Tongue (tissue), 2 donors: ENCODE data around the gene SCUBE1. TPM values are rescaled to one million over a fixed set of nuclear protein-coding genes. Genes with fewer than 3 reads are reported as not detected.

Experiments used
- DNase-seq: peaks from one replicate; pipeline ENCODE4 v3.0.0-alpha.2; 2015
- total RNA-seq: library from RNA; depleted of rRNA; stranded (reverse); fragments of >200 nt; gene quantifications from one replicate; pipeline ENCODE4 v1.2.3, GENCODE V29; 2014

The SCUBE1 gene
- total RNA-seq, 1 donor from 2014 or later: 0.41 TPM

DNA sequence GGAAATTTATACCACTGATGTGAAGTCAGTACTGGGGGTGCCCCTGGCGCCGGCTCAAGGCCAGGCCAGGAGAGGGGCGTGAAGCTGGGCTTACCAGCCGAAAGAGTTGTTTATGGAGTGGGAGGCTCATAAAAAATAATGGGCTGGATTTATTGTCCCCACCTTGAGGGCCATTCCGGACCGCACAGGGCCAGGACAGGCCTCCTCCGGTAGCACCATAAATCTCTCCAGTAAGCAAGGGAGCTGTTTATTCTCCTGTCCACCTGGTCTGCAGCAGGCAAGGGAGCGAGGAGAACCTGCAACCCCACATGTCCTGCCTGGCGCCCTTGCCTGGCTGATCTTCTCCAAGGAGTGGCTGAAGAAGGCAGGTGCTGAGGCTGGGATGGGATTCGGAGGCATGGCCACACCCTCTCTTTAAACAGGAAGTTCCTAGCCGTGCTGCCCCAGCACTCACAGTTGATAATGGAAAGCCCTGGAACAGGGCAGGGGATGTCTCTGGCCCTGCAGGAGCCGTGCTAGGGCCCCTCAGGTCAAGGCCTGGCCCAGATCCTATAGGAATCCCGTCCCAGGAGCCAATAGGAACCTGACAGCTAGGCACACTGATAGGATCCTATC lies 65.1 kb downstream of the SCUBE1 start:
- no peak for DNase-seq

DNA sequence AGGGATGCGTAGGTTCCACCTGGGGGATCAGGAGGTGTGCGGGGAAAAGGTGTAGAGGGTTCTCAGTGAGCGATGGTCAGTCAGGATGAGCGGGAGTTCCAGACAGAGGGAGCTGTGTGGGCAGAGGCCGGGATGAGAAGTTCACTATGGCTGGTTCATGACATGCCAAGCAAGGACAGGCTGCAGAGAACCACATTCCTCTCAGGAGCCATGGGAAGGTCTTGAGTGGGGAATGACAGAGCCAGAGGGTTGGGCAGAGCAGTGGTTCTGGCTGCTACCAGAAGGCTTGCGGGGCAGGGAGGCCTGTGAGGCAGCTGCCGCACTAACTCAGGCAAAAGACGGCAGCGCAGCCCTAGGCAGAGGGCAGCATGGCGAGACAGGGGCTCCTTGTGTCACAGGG lies 66.1 kb downstream of the SCUBE1 start:
- no peak for DNase-seq

DNA sequence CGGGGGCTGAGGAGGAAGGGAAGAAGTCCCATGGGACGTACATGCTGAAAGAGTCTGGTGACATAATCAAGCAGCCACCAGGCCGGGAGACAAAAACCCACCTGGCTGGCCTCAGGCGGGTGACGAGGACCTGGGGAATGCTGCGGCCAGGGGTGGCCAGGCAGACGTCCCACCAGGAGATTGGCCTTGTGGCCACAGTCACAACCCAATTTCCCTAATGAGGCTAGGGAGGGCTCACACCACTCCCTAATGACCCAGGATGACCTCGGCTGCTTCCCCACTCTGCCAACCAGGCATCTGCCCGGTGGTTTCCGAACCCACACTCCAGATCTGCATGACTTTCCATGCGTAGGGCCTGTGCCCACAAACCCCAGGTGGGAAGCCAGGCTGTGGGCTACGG lies 66.9 kb downstream of the SCUBE1 start:
- DNase-seq: no peak

DNA sequence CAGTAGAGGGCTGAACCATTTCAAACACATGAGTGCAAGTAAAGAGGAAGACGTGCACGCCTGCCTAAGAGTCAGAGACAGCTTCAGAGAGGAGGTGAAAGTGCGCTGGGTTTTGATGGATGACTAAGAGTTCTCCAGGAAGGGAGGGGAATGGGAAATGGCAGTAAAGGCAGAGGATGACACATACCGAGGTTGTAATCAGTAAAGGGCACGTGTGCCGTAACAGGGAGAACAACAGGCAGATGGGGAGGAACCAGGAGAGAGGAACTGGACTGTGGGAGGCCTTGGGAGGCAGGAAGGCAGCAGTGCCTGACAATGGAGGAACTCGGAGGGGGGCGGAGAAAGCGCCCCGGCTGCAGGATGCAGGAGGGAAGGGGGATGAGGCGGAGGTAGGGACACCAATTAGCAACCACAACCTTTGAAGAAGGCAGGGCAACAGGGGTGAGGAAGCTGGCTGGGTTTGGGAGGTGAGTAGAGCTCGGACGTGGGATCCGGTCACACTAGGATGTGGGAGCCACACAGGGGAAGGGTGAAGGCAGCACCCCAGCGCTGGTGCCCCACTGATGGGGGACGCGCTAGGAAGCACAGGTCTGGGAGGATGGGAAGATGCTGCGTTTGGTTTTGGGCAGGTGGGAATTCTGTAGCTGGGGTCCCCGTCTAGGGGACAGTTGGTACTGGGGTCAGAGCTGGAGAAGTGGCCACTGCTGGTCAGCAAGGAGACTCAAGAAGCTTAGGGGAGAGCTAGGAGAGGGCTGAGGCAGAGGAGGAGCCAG lies 67.4 kb downstream of the SCUBE1 start:
- no peak for DNase-seq

DNA sequence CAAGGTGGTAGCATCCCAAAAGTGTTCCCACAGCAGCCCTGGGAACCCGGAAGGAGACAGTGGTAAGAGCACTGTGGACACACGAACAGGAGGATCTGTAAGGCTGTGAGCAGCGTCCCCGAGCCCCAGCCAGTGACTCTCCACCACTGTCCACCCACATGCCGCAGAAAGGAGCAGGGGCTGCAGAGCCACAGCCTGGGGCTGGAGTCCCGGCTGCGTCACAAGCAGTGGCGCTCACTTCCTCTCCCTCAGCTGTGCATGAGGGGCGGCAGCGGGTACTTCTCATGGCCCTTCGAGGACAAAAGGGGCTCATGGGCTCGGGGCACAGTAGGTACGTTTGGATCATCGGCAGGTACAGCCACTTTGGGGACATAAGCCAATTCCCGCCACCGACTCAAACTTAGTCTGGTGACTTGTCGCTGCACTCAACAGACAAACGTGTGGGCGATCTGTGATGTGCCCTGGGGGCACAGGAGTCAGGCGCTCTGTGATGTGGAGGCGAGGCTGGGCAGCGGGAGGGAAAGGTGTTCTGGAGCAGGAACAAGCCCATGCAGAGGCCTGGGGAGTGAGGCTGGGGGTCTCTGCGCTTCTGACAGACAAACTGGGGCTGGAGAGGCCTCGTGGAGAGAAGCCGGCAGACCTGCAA lies 68.5 kb downstream of the SCUBE1 start:
- DNase-seq: no peak

DNA sequence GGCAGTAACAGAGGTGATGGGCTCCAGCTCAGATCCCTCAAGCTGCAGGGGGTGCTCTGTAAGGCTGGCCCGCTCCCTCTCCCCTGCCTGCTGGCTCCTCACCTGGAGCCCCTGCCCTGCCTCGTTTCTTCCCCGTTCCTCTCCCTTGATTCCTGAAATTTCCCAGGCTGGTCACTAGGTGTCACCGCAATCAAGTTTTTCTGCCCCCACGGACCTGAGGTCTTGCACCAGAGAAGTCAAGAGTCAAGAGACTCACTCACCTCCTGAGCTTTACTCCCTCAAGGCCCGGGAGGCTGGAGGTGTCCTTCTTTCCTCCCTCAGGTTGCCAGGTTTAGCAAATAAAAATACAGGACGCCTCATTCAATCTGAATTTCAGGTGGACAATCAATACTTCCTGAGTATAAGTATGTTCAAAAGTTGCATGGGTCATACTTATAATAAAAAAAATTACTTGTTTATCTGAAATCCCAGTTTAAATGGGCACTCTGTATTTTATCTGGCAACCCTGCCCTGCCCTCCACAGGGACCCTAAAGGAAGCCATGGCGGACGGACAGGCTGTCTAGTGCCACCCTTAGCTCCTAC lies 69.2 kb downstream of the SCUBE1 start:
- DNase-seq: peak; percentile 81

DNA sequence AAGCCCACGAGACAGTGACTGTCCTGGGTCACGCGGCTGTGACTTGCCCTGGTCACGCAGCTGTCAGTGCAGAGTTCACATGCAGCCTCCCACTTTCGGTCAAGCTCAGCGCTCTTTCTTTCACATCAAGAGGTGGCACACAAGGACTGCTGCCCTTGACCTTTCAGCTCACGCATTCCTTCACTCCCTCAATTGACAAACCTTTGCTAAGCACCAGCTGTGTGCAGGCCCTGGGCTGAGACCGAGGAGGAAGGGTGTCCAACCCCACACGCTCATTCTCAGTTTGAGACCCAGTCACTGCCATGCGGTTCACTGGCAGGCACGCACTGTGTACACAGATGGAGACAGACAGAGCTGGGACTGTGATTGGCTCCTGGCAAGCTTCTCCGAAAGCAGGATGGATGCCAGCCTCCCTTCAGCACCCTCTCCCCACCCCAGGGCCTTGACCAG lies 70.3 kb downstream of the SCUBE1 start:
- DNase-seq: no peak

DNA sequence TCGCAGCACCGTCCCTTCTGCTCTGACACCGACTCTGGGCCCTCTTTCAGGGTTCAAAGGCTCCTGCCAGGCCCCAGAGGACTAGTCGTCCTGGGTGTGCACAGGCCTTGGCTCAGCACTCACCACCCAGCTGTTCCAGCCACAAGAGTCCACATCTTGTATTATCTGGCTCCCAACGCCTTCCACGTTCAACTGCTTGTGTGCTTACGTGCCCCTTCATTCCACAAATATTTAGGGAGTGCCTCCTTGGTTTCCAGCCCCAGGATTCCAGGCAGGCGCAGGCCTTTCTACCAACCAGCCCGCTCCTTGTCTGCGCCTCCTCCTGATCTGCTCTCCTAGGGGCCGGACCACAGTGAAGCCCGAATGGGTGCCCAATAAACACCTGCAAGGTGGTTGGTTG lies 70.9 kb downstream of the SCUBE1 start:
- no peak for DNase-seq

DNA sequence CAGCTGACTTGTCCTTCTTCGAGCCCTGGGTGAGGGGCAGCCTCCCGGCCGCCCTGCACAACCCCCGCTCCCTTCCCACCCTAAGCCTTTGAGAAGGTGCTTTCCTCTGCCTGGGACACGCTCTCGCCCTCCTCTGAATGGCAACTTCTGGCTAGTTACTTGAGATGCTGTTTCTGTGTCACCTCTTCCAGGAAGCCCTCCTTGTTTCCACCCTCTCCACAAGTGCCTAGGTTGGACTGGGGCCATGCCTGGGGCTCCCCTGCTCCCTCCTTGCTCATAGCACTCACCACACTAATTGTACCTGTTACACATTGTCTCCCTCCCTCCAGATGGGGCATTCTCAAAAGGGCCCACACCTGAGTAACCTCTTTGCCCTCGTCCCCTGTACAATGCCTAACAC lies 72.2 kb downstream of the SCUBE1 start:
- DNase-seq: no peak

DNA sequence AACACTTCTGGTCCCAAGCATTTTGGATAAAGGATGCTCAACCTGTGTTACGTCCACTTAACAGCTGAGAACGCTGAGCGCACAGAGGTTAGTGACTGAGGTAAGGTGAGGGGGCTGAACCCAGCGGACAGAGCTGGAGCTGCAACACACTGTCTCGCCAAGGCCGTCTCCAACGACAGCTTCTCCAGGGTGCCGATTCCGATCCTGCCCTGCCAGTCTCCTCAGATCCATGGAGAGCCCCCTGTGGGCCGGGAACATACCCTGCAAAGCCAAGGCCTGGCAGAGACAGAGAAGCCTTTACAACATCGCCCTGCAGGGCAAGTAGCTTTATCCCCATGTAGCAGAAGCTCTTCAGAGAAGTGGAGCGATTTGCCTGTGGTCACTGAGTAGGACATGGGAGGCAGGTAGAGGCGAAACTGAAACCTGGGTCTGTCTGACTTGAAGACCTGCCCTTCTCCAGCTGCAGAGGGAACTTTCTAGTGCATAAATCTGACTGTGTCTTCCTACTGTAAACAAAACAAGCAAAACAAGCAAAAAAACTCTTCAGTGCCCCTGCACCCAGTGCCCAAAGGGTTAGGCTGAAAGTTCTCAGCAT lies 72.8 kb downstream of the SCUBE1 start:
- DNase-seq: no peak

DNA sequence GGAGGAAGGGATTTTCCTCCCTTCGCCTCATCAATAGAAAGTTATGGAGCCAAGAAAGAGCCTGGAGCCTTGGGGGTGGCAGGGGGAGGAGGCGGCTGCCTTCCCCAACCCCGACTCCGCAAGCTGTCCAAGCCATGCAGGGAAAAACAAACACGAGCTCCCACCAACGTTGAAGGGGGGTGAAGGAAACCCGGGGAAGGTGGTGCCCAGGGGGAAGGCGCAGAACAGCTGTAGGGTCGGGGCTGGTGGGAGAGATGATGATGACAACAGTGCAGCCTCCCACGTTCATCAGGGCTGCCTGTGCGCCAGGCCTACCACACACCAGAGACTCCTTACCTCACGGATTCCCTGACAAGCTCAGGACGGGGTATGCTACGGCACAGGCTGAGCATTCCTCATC lies 73.5 kb downstream of the SCUBE1 start:
- no peak for DNase-seq

DNA sequence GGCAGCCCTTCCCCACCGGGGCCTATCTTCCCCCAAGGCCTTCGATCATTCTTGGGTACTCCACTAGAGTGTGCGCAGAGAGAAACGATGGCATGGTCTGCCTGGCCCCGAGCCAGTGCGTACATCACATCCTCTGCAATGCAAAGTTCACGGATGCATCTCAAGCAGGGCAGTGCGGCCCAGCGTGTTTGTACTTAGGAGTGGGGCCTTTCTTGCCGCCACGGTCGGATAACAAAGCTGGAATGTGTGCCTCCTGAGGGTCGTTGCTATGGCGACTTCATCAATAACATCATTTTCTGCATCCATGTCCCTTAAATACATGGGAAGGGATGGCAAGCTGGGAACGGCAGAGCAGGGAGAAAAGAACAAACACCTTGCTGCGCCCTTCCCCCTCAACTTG lies 73.9 kb downstream of the SCUBE1 start:
- DNase-seq: peak; percentile 59

DNA sequence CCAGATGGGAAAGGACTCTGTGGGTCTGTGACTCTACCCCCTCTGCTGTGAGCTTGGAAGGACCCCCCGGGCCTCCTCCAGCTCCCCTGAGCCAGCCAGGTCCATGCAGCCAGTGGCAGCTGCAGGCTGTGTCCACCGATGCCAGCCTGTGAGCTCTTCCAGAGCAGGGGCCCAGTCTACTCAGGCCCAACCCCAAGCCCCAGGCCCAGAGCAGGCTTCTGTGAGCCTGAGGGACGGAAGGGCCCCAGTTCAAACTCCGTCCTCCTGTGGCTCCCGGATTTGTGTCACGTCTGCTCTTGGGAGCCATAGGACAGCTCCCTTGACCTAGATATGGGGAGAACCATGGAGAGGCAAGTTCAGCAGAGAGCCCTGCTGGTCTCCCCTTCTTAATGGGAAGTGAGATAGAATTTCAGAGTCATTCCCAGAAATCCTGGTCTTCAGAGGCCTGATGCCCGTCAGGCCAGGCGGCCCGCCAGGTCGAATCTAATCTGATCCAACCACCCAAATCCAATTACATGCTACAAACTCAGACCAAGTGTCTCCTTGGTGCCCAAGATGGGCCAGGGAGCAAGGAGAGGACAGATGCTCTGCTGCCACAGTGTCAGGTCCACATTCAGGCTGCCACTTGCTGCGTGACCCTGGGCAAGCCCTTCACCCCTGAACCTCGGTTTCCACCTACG lies 75.1 kb downstream of the SCUBE1 start:
- peak; percentile 75 for DNase-seq

DNA sequence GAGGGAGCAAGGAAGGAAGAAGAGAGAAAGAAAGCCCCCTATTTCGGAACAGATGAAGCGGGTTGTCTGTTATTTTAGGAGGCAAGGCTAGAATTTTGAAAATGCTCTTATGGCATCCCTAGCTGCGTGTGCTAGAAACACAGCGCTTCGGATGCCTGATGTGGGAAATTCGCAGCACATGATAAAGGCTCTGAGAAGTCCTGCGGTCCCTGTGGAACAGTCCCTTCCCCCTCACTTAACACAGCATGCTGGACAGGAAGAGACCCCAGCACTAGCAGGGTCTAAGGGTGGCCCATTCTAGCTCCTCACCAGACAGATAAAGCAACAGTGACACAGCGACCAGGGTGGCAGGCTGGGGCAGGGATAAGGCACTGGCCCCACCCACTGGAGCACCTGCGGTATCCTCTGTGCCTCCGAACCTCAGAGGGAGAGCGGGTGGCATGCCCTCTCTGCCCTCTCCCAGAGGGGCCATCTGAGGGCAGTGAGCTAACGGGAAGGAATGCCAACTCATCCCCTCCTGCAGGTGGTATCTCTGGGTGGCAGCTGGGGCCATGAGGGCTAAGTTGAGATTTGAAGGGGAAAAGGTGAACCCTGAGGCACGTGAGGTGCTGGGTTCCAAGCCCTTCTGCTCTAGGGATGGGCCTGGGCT lies 75.7 kb downstream of the SCUBE1 start:
- DNase-seq: no peak

DNA sequence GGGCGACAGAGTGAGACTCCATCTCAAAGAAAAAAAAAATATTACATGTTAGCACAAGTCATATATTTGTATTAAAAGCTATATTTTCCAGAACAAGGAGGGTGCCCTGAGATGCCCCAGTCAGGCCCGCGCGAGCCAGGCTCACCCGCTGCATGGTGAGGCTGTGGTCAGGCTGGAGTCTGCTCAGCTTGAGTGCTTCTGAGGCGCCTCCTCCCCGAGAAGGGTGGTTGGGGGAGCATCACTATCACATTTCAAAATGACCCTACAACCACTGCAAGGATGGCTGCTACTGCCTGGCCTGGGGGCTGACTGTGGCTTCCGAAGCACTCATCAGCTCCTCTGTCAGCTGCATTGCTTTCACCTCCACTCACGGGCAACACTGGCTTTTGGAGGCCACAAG lies 77.1 kb downstream of the SCUBE1 start:
- no peak for DNase-seq

DNA sequence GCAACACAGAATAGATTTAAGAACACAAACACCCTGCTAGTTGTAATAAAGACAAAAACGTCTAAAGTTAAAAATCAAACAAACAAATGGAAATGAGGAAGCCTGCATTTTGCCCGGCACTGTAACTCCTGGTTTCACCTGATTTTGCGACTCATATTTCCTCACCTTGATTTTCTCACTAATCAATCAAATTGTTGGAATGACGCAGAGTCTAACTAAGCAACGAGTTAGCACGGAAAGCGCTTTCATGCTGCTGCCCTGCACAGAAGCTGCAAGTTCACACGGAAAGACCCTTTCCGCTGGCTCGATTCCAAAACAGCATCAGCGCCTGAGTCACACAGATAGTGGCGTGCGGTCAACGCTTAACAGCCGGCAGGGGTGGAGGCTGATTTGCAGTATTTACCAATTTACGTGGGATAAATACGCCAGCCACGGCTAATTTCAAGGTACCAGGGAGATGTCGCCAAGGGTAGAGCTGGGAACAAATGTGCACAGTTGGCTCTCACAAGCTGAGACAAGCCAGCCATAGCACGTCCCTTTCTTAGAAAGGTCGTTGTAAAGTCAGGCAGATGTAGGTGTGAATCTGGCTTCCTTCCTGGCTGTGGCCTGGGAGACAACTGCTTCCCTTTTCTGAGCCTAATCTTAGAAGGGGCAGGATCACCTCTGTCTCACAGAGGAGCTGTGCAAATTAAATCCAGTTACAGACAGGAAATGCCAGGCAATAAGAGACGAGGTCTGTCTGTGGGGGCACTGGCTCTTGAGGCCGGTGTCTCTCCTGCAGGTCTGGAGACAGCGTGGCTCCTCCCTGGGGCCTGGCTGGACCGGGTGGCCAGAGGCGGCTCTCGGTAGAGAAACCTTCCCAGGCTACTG lies 79.3 kb downstream of the SCUBE1 start:
- DNase-seq: peak; percentile 92

DNA sequence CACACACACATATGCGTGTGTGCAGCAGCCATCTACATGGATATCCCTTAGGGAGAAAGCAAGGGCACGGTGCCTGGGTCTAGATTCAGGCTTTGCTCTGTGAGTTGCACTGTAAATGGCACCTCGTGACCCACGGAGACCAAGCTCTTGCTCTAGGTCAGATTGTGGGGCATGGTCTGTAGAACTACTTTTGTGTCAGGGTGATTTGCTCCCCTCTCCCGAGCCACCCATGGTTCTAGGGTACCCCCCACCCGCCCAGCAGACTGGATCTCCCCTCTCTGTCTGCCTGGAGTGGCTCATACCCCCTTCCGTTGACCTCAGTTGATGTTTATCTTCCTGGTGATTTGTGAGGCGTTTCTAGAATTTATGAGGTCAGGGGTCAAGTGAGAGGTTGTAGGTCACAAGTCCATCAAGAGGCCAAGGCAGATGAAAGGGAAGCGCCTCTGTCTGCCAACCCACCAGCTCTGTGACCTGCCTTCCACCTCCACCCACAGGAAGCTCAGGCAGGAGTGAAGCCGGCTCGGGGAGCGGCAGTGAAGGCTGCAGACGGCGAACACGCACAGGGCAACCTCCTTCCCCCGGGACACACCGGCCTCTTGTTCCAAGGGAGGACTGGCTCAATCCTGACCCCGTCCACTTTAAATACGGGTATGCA lies 80.1 kb downstream of the SCUBE1 start:
- no peak for DNase-seq

DNA sequence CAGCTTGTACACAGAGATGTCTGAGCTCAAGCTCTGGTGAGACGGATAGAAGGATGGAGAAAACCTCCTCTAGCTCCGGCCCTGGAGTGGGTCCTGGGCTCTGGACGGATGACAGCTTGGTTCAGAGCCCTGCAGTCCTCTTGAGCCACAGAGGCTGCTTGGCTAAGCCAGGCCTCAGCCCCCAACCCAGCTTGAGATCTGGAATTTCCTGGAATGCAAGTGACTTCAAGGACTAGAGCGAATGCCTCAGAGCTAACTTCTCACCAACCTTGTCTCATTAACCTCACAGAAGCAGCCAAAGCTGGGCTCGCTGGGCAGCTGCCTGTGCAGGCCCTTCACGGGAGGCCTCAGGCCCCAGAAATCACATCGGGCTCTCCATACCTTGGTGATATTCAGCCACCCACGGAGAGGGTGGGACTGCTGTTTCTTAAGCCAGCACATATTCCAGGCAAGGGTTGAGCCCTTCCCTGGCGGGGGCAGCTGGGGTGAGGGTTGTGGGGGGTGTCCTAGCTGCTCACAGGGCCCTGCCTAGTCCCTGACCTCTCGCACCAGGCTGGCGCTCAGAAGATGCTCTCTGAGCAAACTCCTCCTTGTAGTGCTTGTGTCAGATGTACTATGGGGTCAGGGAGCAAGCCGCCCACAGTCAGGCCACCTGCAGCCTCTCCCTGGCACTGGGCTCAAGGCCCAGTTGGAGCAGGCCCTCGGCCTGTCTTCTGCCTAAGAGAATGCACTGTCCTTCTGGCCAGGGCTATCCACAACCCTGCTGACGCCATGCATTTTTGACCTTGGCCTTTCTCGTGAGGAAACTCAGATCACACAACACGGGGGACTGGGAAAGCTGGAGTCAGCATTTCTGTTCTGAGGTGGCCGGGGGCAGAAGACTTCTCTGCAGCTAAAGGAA lies 82.6 kb downstream of the SCUBE1 start:
- DNase-seq: no peak

DNA sequence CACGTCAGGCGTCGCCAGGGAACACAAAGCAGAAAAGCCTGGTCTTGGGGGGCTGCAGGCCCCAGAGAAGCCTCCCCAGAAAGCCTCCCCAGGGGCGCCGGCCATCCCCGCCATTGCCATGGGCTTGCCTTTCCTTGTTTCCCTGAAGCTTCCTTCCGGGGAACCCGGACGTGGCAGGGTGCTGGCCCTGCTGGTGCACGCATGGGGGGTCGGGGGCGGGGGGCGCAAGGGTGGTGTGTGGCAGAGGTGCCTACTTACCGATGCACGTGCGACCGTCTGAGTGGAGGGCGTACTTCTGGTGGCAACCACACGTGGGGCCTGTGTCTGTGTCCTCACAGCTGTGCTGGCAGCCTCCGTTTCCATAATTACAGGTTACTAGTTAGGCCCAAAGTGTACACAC lies 85.2 kb downstream of the SCUBE1 start:
- no peak for DNase-seq
